Testis (tissue), 3 donors: ENCODE measurements around the gene BTG2. TPM values are rescaled to one million over a fixed set of nuclear protein-coding genes. Genes with fewer than 3 reads are reported as not detected.

Experiments used
- DNase-seq: peaks from one replicate; pipeline ENCODE4 v3.0.0-alpha.2; 2019
- H3K27ac ChIP-seq, 2 donors: fragments of 200-600 bp; sonication (generic); one replicate each; pipeline ENCODE4 v1.5.1; 2019
- H3K27me3 ChIP-seq: fragments of 200-600 bp; sonication (generic); one replicate; pipeline ENCODE4 v1.5.1; 2019
- H3K36me3 ChIP-seq: fragments of 200-600 bp; sonication (generic); one replicate; pipeline ENCODE4 v1.5.1; 2017; ENCODE audit warnings: low read depth; ENCODE audit errors: missing control alignments
- H3K4me1 ChIP-seq: fragments of 200-600 bp; sonication (generic); one replicate; pipeline ENCODE4 v1.5.1; 2019
- H3K4me3 ChIP-seq, 2 donors: fragments of 200-600 bp; sonication (generic); one replicate each; pipeline ENCODE4 v1.5.1; 2017 to 2019
- H3K9me3 ChIP-seq: fragments of 200-600 bp; sonication (generic); one replicate; pipeline ENCODE4 v1.5.1; 2017
- CTCF ChIP-seq, 3 experiments: fragments of 450-650 bp in 2 of 3; fragments of 200-600 bp in 1 of 3; sonication (generic) in 1 of 3; IDR thresholded peaks; one replicate each; pipeline ENCODE4 v1.5.1; 2016 to 2019; ENCODE audit warnings: antibody characterized with exemption in 3 of 3, mild to moderate bottlenecking in 2 of 3, moderate library complexity in 1 of 3
- POLR2A ChIP-seq: fragments of 450-650 bp; IDR thresholded peaks from one replicate; pipeline ENCODE4 v1.6.1; 2017; ENCODE audit warnings: antibody characterized with exemption, mild to moderate bottlenecking, moderate library complexity
- WGBS, 2 donors: methylation state at CpG; one replicate each; pipeline ENCODE4 v1.1.5; 2018; 5-methylcytosine and 5-hydroxymethylcytosine counted together
- intact Hi-C: fragments of 100-400 bp; cut with DNase I; formaldehyde crosslinking; loops from one replicate; pipeline ENCODE4 v1.15.1; 2023; ENCODE audit warnings: low total_unique reads
- polyA plus RNA-seq: library from polyadenylated mRNA; stranded (reverse); fragments of 350-450 nt; fragmentation: Illumina TruSeq; extraction: RNeasy Lipid Tissue Mini Kit (QIAGEN cat#74804); gene quantifications from one replicate; pipeline ENCODE4 v1.2.3, GENCODE V29; 2014; ENCODE audit warnings: low read depth, low replicate concordance; ENCODE audit not compliant: insufficient read depth
- total RNA-seq, 2 donors: library from RNA; depleted of rRNA; stranded (reverse); fragments of >200 nt; gene quantifications; one replicate each; pipeline ENCODE4 v1.2.3, GENCODE V29; 2016

BTG2 gene
- total and polyA plus RNA-seq, 3 donors from 2014 or later: 14.5 to 25.4 (median 23.8) TPM

- 60 to 100% methylated on average over 4 to 5 of the region's 5 CpGs for WGBS, 2 donors
- intact Hi-C loops: loop anchor here (10.0 kb wide), 1 partner anchor 208 kb away; no protein-coding TSS in a partner anchor
- H3K36me3 ChIP-seq: no peaks in the 10 kb centered on the region
- H3K9me3 ChIP-seq: no peaks in the 10 kb centered on the region
- no peak for DNase-seq
- peaks cover 48% of the 10 kb centered on the region for H3K4me1 ChIP-seq
- no peak overlapping the region for H3K4me3 ChIP-seq
- no peak for TF ChIP-seq CTCF (IDR thresholded peaks at IDR 0.05)
- TF ChIP-seq POLR2A: no peak
- peak overlapping the region; percentile 56 to 83 for H3K27ac ChIP-seq
- no peaks in the 10 kb centered on the region for H3K27me3 ChIP-seq
These were observed 28.9 kb upstream of the BTG2 start for GRCh38 chr1:203276408-203276807.

- Histone ChIP-seq H3K27me3 (no peaks in the 10 kb centered on the region), H3K4me3 (no peak overlapping the region), H3K36me3 (no peaks in the 10 kb centered on the region), H3K9me3 (no peaks in the 10 kb centered on the region), H3K27ac (peak overlapping the region; percentile 56 to 83), H3K4me1 (peaks cover 48% of the 10 kb centered on the region)
- TF ChIP-seq POLR2A (no peak), CTCF (IDR thresholded peaks at IDR 0.05) (no peak)
- peak; percentile 58 for DNase-seq
- intact Hi-C loops: loop anchor here (10.0 kb wide), 1 partner anchor 208 kb away; no protein-coding TSS in a partner anchor
- WGBS, 2 donors: 52 to 65% methylated on average over 8 to 9 of the region's 9 CpGs
These were observed 28.3 kb upstream of the BTG2 start for GRCh38 chr1:203276916-203277545.

GRCh38 chr1:203278082-203278884 is 27.0 kb upstream of the BTG2 start:
- TF ChIP-seq POLR2A (peak; percentile 6), CTCF (IDR thresholded peaks at IDR 0.05) (peak in 1 of 3 experiments; percentile 15)
- 22 to 31% methylated on average over 12 to 13 of the region's 13 CpGs for WGBS, 2 donors
- peaks cover 46% of the 10 kb centered on the region for H3K4me1 ChIP-seq
- no peaks in the 10 kb centered on the region for H3K9me3 ChIP-seq
- no peak overlapping the region for H3K4me3 ChIP-seq
- peak; percentile 95 for DNase-seq
- H3K36me3 ChIP-seq: no peaks in the 10 kb centered on the region
- intact Hi-C loops: loop anchor here (10.0 kb wide), 1 partner anchor 207 kb away; no protein-coding TSS in a partner anchor
- peak overlapping the region; percentile 73 to 83 for H3K27ac ChIP-seq
- no peaks in the 10 kb centered on the region for H3K27me3 ChIP-seq

- H3K4me1 ChIP-seq: peaks cover 40% of the 10 kb centered on the region
- TF ChIP-seq POLR2A: no peak
- TF ChIP-seq CTCF (IDR thresholded peaks at IDR 0.05): no peak
- H3K9me3 ChIP-seq: no peaks in the 10 kb centered on the region
- no peaks in the 10 kb centered on the region for H3K36me3 ChIP-seq
- H3K27ac ChIP-seq: peak overlapping the region; percentile 73 to 83
- H3K4me3 ChIP-seq: no peak overlapping the region
- intact Hi-C loops: loop anchor here (10.0 kb wide), 1 partner anchor 206 kb away; no protein-coding TSS in a partner anchor
- 34 to 46% methylated on average over 8 of the region's 8 CpGs for WGBS, 2 donors
- H3K27me3 ChIP-seq: no peaks in the 10 kb centered on the region
- no peak for DNase-seq
These were observed 26.4 kb upstream of the BTG2 start for GRCh38 chr1:203278885-203279406.
